Measurements from ENCODE around the gene JAK3.

DNA sequence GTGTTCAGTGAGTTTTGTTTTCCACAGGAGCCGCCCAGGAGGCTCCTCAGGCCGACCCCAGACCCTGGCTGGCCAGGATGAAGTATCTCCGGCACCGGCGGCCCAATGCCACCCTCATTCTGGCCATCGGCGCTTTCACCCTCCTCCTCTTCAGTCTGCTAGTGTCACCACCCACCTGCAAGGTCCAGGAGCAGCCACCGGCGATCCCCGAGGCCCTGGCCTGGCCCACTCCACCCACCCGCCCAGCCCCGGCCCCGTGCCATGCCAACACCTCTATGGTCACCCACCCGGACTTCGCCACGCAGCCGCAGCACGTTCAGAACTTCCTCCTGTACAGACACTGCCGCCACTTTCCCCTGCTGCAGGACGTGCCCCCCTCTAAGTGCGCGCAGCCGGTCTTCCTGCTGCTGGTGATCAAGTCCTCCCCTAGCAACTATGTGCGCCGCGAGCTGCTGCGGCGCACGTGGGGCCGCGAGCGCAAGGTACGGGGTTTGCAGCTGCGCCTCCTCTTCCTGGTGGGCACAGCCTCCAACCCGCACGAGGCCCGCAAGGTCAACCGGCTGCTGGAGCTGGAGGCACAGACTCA is 40.0 kb downstream of the JAK3 start:
- no peak for TF ChIP-seq EZH2phosphoT487 (IDR thresholded peaks at IDR 0.05; ENCODE audit: low read depth)
- TF ChIP-seq, protein P1, sequence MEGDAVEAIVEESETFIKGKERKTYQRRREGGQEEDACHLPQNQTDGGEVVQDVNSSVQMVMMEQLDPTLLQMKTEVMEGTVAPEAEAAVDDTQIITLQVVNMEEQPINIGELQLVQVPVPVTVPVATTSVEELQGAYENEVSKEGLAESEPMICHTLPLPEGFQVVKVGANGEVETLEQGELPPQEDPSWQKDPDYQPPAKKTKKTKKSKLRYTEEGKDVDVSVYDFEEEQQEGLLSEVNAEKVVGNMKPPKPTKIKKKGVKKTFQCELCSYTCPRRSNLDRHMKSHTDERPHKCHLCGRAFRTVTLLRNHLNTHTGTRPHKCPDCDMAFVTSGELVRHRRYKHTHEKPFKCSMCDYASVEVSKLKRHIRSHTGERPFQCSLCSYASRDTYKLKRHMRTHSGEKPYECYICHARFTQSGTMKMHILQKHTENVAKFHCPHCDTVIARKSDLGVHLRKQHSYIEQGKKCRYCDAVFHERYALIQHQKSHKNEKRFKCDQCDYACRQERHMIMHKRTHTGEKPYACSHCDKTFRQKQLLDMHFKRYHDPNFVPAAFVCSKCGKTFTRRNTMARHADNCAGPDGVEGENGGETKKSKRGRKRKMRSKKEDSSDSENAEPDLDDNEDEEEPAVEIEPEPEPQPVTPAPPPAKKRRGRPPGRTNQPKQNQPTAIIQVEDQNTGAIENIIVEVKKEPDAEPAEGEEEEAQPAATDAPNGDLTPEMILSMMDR (IDR thresholded peaks at IDR 0.05; ENCODE audit: low read depth, low read length), result no peak

Data from OCI-LY3 (cell line).